Spleen (tissue), 11 donors: ENCODE measurements around the gene DEPP1. TPM values are rescaled to one million over a fixed set of nuclear protein-coding genes. Genes with fewer than 3 reads are reported as not detected.
A peak's percentile ranks its signal among the peaks of the same experiment; 100 is the strongest.

Source experiments
- DNase-seq: peaks from one replicate; pipeline ENCODE4 v3.0.0-alpha.2; 2020
- H3K27ac ChIP-seq, 8 donors: fragments of 200-600 bp; sonication (generic) in 7 of 8; 1 replicate in 4 of 8; 2 replicates in 4 of 8; pipeline versions ENCODE4 v1.5.0 to v1.8.0; 2016 to 2021; ENCODE audit warnings: inconsistent platforms in 4 of 8, mild to moderate bottlenecking in 4 of 8, moderate library complexity in 1 of 8
- H3K27me3 ChIP-seq, 7 donors: fragments of 200-600 bp; sonication (generic) in 6 of 7; replicated peaks in 1 of 7; 1 replicate in 4 of 7; 2 replicates in 3 of 7; pipeline versions ENCODE4 v1.5.0 to v1.8.0; 2016 to 2021; ENCODE audit warnings: inconsistent platforms in 3 of 7, mild to moderate bottlenecking in 1 of 7
- H3K36me3 ChIP-seq, 6 donors: fragments of 200-600 bp; sonication (generic) in 5 of 6; 1 replicate in 4 of 6; 2 replicates in 2 of 6; pipeline versions ENCODE4 v1.5.0 to v1.8.0; 2016 to 2021; ENCODE audit warnings: inconsistent platforms in 2 of 6
- H3K4me1 ChIP-seq, 6 donors: fragments of 200-600 bp; sonication (generic) in 5 of 6; 1 replicate in 3 of 6; 2 replicates in 3 of 6; pipeline versions ENCODE4 v1.5.0 to v1.8.0; 2016 to 2021; ENCODE audit warnings: inconsistent platforms in 3 of 6
- H3K4me3 ChIP-seq, 8 donors: fragments of 200-600 bp; sonication (generic) in 7 of 8; 1 replicate in 4 of 8; 2 replicates in 4 of 8; pipeline versions ENCODE4 v1.5.0 to v1.8.0; 2016 to 2021; ENCODE audit warnings: inconsistent platforms in 4 of 8, mild to moderate bottlenecking in 4 of 8, moderate library complexity in 2 of 8
- H3K9me3 ChIP-seq, 8 donors: fragments of 200-600 bp; sonication (generic) in 7 of 8; 1 replicate in 4 of 8; 2 replicates in 4 of 8; pipeline versions ENCODE4 v1.5.0 to v1.8.0; 2016 to 2021; ENCODE audit warnings: inconsistent platforms in 4 of 8
- CTCF ChIP-seq, 11 experiments: fragments of 200-600 bp in 7 of 11; fragments of 450-650 bp in 4 of 11; sonication (generic) in 4 of 11; IDR thresholded peaks in 8 of 11; conservative IDR thresholded peaks in 3 of 11; 1 replicate in 7 of 11; 2 replicates in 4 of 11; pipeline versions ENCODE4 v1.4.0 to v1.8.0; 2016 to 2021; ENCODE audit warnings: antibody characterized with exemption in 11 of 11, inconsistent platforms in 4 of 11, mild to moderate bottlenecking in 1 of 11
- POLR2A ChIP-seq, 3 donors: fragments of 450-650 bp; IDR thresholded peaks; one replicate each; pipeline ENCODE4 v1.5.1; 2017; ENCODE audit warnings: antibody characterized with exemption in 3 of 3, mild to moderate bottlenecking in 1 of 3
- POLR2AphosphoS5 ChIP-seq, 3 donors: sonication (generic); formaldehyde crosslinking; IDR thresholded peaks; one replicate each; pipeline ENCODE4 v1.5.1; 2017; ENCODE audit warnings: antibody characterized with exemption in 3 of 3
- WGBS, 5 donors: extraction: QIAGEN DNeasy Blood & Tissue Kit in 3 of 5; methylation state at CpG; one replicate each; pipeline versions ENCODE4 v1.1.5 to v1.1.7; 2013 to 2018; 5-methylcytosine and 5-hydroxymethylcytosine counted together
- intact Hi-C: fragments of 100-400 bp; cut with DNase I; formaldehyde crosslinking; loops from one replicate; pipeline ENCODE4 v1.15.0; 2023; ENCODE audit warnings: low total_unique reads
- polyA plus RNA-seq, 3 donors: library from polyadenylated mRNA; stranded (reverse); fragments of 200-250 nt; gene quantifications; one replicate each; pipeline ENCODE4 v1.2.1, GENCODE V29; 2013
- total RNA-seq, 7 donors: library from RNA; depleted of rRNA in 3 of 7; stranded (reverse); fragments of >200 nt in 3 of 7; fragmentation: NEBNext Ultra II Directional in 4 of 7; extraction: Animal tissue kit (Norgen Biotek cat#: 25700) in 4 of 7; gene quantifications; one replicate each; pipeline versions ENCODE4 v1.1.0 to v1.2.1, GENCODE V29; 2016 to 2021
- donor health status: healthy with polysubstance abuse.
- donor health status: DM: no; HTN: no; CAD: no; lungs with moderate emphysema.
- donor health status: DM: no; HTN: no; CAD: no.
- donor health status: Bipolar disorder and iron deficiency.
- donor health status: healthy.
- donor health status: DM: no; HTN: no; CAD: no.
- donor health status: DM: yes; HTN: yes; CAD: no.

The DEPP1 gene
- total and polyA plus RNA-seq, 10 donors = 9.5 to 90.1 (median 18.4) TPM

DNA sequence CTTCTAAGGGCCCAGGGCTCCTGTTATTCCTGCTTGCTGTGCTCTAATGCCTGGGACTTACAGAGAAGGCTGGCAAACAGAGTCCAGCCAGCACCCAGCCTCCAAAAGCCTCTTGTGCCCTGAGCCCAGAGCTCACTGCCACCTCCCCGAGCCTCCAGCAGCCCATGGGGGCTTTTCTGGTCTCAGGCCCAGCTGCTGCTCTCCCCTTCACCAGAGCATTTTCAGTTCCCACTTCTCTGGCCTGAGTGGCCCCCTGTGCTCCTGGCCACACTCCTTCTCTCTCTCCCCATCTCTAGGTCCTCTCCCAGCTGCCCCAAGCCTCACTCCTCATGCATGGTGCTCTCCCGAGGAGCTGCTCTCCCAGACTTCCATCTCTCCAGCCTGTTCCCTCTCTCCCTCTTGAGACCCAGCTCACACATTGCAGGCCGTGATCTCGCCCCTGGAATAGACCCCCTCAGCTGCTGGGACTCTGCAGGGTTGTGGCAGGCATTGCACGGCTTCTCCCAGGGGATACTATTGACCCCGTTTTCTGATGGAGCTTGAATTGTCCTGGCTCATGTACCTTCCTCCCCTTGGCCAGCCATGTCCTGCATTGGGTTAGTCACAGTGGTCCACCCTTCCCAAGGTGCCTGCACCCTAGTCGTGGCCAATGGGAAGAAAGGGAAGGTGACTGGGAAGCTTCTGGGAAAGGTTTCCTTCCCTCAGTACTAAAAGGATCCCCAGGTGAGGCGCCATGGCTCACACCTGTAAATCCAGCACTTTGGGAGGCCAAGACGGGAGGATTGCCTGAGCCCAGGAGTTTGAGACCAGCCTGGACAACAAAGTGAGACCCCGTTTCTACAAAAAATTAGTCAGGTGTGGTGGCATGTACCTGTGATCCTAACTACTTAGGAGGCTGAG, 28.0 kb downstream of the DEPP1 start:
- Histone ChIP-seq H3K27me3 (no peaks in the 10 kb centered on the region), H3K4me1 (peaks cover 9 to 53% (median 29%) of the 10 kb centered on the region in 6 donors), H3K9me3 (peaks cover 0 to 2% (median 0%) of the 10 kb centered on the region in 8 donors), H3K36me3 (peaks cover 0 to 19% (median 1%) of the 10 kb centered on the region in 6 donors), H3K4me3 (no peak overlapping the region), H3K27ac (no peak overlapping the region)
- peak; percentile 61 for DNase-seq
- WGBS, 5 donors = 87 to 93% (median 89%) methylated on average over 10 of the region's 10 CpGs
- TF ChIP-seq POLR2AphosphoS5 (IDR thresholded peaks at IDR 0.05) = no peak
- no peak for TF ChIP-seq CTCF (IDR thresholded peaks at IDR 0.05 in 8 of 11, conservative IDR thresholded peaks at IDR 0.05 in 3 of 11)
- TF ChIP-seq POLR2A (IDR thresholded peaks at IDR 0.05) = no peak
- intact Hi-C loops = no loop called here

DNA sequence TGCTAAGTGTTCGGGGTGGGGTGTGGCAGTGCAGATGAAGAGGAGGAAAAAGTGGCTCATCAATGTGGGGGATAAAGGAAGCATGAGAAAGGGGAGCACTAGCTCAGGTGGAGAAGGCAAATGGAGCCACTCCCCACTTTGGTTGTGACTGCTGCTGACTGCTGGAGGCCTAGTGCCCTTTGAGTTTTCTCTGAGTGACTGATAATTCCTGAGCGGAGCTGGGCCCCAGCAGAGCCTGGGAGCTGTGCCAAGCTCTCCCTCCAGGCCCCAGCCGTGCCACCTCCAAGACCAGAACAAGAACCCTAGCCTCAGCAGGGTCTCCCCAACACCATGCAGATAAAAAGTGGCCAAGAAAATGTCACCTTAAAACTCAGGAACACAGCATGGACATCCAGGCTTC, 28.7 kb downstream of the DEPP1 start:
- intact Hi-C loops = no loop called here
- TF ChIP-seq POLR2AphosphoS5 (IDR thresholded peaks at IDR 0.05) = no peak
- no peak for TF ChIP-seq CTCF (IDR thresholded peaks at IDR 0.05 in 8 of 11, conservative IDR thresholded peaks at IDR 0.05 in 3 of 11)
- TF ChIP-seq POLR2A (IDR thresholded peaks at IDR 0.05) = no peak
- WGBS, 5 donors = 80 to 98% (median 84%) methylated on average over 3 of the region's 3 CpGs
- Histone ChIP-seq H3K9me3 (peaks cover 0 to 9% (median under 1%) of the 10 kb centered on the region in 8 donors), H3K4me1 (peaks cover 9 to 53% (median 29%) of the 10 kb centered on the region in 6 donors), H3K27me3 (no peaks in the 10 kb centered on the region), H3K27ac (no peak overlapping the region), H3K36me3 (peaks cover 0 to 16% (median 0%) of the 10 kb centered on the region in 6 donors), H3K4me3 (no peak overlapping the region)
- DNase-seq = peak; percentile 48

DNA sequence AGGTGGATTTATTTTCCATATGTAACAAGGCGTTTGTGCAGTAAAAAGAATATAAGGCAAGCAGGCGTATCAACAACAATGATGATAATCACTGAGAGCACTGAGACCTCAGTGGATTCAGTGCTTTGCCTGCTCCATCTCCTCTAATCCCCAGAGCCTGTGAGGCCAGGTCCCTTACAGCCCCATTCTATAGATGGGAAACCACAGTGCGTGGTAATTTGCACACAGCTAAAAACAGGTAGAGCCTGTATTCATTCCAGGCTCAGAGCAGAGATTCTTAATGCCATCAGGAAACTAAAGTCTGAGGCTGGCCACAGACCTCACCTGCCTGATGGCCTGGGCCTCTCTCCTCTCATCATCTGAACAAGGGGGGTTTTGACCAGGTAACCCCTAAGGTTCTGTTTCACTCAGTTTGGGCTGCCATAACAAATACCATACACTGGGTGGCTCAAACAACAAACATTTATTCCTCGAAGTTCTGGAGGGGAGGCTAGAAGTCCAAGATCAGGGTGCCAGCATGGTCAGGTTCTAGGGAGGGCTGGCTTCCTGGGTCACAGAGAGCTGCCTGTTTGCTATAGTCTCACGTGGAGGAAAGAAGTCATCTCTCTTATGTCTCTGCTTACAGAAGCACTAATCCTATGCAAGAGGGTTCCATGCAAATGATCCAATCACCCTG, 29.3 kb downstream of the DEPP1 start:
- peaks cover 0 to 16% (median 0%) of the 10 kb centered on the region in 6 donors for H3K36me3 ChIP-seq
- H3K27ac ChIP-seq = peak overlapping the region in 1 of 8 donors; percentile 31
- H3K4me1 ChIP-seq = peaks cover 9 to 53% (median 29%) of the 10 kb centered on the region in 6 donors
- no peaks in the 10 kb centered on the region for H3K27me3 ChIP-seq
- WGBS, 5 donors = 71 to 84% (median 76%) methylated on average over 5 of the region's 5 CpGs
- no peak for TF ChIP-seq CTCF (IDR thresholded peaks at IDR 0.05 in 8 of 11, conservative IDR thresholded peaks at IDR 0.05 in 3 of 11)
- TF ChIP-seq POLR2AphosphoS5 (IDR thresholded peaks at IDR 0.05) = no peak
- no peak for TF ChIP-seq POLR2A (IDR thresholded peaks at IDR 0.05)
- DNase-seq = peak; percentile 6
- H3K9me3 ChIP-seq = peaks cover 0 to 15% (median 6%) of the 10 kb centered on the region in 8 donors
- no peak overlapping the region for H3K4me3 ChIP-seq
- intact Hi-C loops = no loop called here
